HG03066 (cell line): Measurements from ENCODE around the gene LCK.

Experiments used
- ATAC-seq: cut with Tn5 transposase; IDR thresholded peaks from one replicate; pipeline ENCODE4 v1.9.1; 2021; ENCODE audit warnings: low read depth; ENCODE audit not compliant: unreplicated experiment

Gene LCK

GRCh38 chr1:32311709-32312393 is 60.8 kb downstream of the LCK start:
- no peak for ATAC-seq

GRCh38 chr1:32316903-32317277 is 65.8 kb downstream of the LCK start:
- no peak for ATAC-seq

- no peak for ATAC-seq
Observed at GRCh38 chr1:32318127-32318869, 67.2 kb downstream of the LCK start.

GRCh38 chr1:32321712-32322291 is 70.7 kb downstream of the LCK start:
- no peak for ATAC-seq

GRCh38 chr1:32327204-32327603 is 76.1 kb downstream of the LCK start:
- ATAC-seq = no peak

GRCh38 chr1:32329931-32330466 is 78.9 kb downstream of the LCK start:
- ATAC-seq = no peak

GRCh38 chr1:32330558-32331151 is 79.6 kb downstream of the LCK start:
- no peak for ATAC-seq

- ATAC-seq = no peak
Observed at GRCh38 chr1:32331549-32331948, 80.5 kb downstream of the LCK start.

- ATAC-seq = no peak
Observed at GRCh38 chr1:32332290-32333079, 81.4 kb downstream of the LCK start.

- no peak for ATAC-seq
Observed at GRCh38 chr1:32333251-32333963, 82.3 kb downstream of the LCK start.

- no peak for ATAC-seq
Observed at GRCh38 chr1:32334274-32334861, 83.3 kb downstream of the LCK start.

GRCh38 chr1:32334864-32335534 is 83.9 kb downstream of the LCK start:
- no peak for ATAC-seq

- ATAC-seq = no peak
Observed at GRCh38 chr1:32335535-32335789, 84.4 kb downstream of the LCK start.
